Measurements from ENCODE around the gene TTLL10.

GRCh38 chr1:1140673-1141072 is 33.0 kb upstream of the TTLL10 start:
- no peak for TF ChIP-seq CTCF (conservative IDR thresholded peaks at IDR 0.05 in 1 of 2, IDR thresholded peaks at IDR 0.05 in 1 of 2; ENCODE audit: extremely low read depth in 1 of 2, insufficient read depth in 1 of 2, low read depth in 1 of 2, low read length in 2 of 2)
- no peak for TF ChIP-seq EZH2 (IDR thresholded peaks at IDR 0.05; ENCODE audit: borderline replicate concordance, low read length)
